SK-N-SH treated with all-trans-retinoic acid at 6 μM for 48 hours (cell line): ENCODE data around the gene NSD2.
"Not testable (repeated sequence)": the region's sequence is repeated elsewhere in the genome, so short reads cannot be mapped to it uniquely, and the experiment has no call there.

Experiments
- ATAC-seq: fragments of 200-7000 bp; cut with Tn5 transposase; 3 replicates; pipeline ENCODE4 v1.9.1; 2020; ENCODE audit warnings: mild to moderate bottlenecking, moderate library complexity
- ARNTL ChIP-seq: fragments of 450-650 bp; formaldehyde crosslinking; IDR thresholded peaks from 2 replicates; pipeline ENCODE4 v1.5.0; 2020; ENCODE audit warnings: low read depth, mild to moderate bottlenecking, moderate library complexity, borderline replicate concordance
- CREB5 ChIP-seq: fragments of 250-450 bp; sonication (Bioruptor Pico); IDR thresholded peaks from 2 replicates; pipeline ENCODE4 v1.5.1; 2020; ENCODE audit warnings: low read depth, mild to moderate bottlenecking, moderate library complexity
- CSDC2 ChIP-seq: fragments of 250-450 bp; sonication (Bioruptor Pico); IDR thresholded peaks from 2 replicates; pipeline ENCODE4 v1.5.0; 2020; ENCODE audit warnings: mild to moderate bottlenecking, moderate library complexity
- CSRNP3 ChIP-seq: fragments of 250-450 bp; sonication (Bioruptor Pico); IDR thresholded peaks from 2 replicates; pipeline ENCODE4 v1.5.1; 2021; ENCODE audit warnings: mild to moderate bottlenecking, moderate library complexity
- ESRRG ChIP-seq: fragments of 250-450 bp; sonication (Bioruptor Pico); IDR thresholded peaks from 2 replicates; pipeline ENCODE4 v1.6.1; 2021; ENCODE audit warnings: mild to moderate bottlenecking
- GLIS3 ChIP-seq: fragments of 250-450 bp; sonication (Bioruptor Pico); IDR thresholded peaks from 2 replicates; pipeline ENCODE4 v1.5.0; 2020; ENCODE audit warnings: mild to moderate bottlenecking, moderate library complexity
- ISL1 ChIP-seq: fragments of 250-450 bp; sonication (Bioruptor Pico); IDR thresholded peaks from 2 replicates; pipeline ENCODE4 v2.1.2; 2022; ENCODE audit warnings: mild to moderate bottlenecking, moderate library complexity
- OSR1 ChIP-seq: fragments of 250-450 bp; sonication (Bioruptor Pico); IDR thresholded peaks from 2 replicates; pipeline ENCODE4 v1.8.0; 2022; ENCODE audit warnings: moderate library complexity, mild to moderate bottlenecking, inconsistent platforms
- PATZ1 ChIP-seq: fragments of 250-450 bp; sonication (Bioruptor Pico); IDR thresholded peaks from 2 replicates; pipeline ENCODE4 v1.8.0; 2020; ENCODE audit warnings: mild to moderate bottlenecking, moderate library complexity, borderline replicate concordance
- POU6F1 ChIP-seq: fragments of 250-450 bp; sonication (Bioruptor Pico); IDR thresholded peaks from 2 replicates; pipeline ENCODE4 v1.8.0; 2021; ENCODE audit warnings: low read depth, mild to moderate bottlenecking, moderate library complexity, borderline replicate concordance
- RARB ChIP-seq: fragments of 250-450 bp; sonication (Bioruptor Pico); IDR thresholded peaks from 2 replicates; pipeline ENCODE4 v1.8.0; 2021; ENCODE audit warnings: mild to moderate bottlenecking, moderate library complexity
- TCF4 ChIP-seq: fragments of 250-450 bp; sonication (Bioruptor Pico); IDR thresholded peaks from 2 replicates; pipeline ENCODE4 v1.8.0; 2021; ENCODE audit warnings: mild to moderate bottlenecking, moderate library complexity, borderline replicate concordance
- TSHZ2 ChIP-seq: fragments of 250-450 bp; sonication (Bioruptor Pico); IDR thresholded peaks from 2 replicates; pipeline ENCODE4 v1.5.0; 2020; ENCODE audit warnings: mild to moderate bottlenecking, moderate library complexity
- ZFP3 ChIP-seq: fragments of 250-450 bp; sonication (Bioruptor Pico); IDR thresholded peaks from 2 replicates; pipeline ENCODE4 v1.5.0; 2020; ENCODE audit warnings: mild to moderate bottlenecking, moderate library complexity
- ZFP30 ChIP-seq: fragments of 450-650 bp; formaldehyde crosslinking; IDR thresholded peaks from 2 replicates; pipeline ENCODE4 v1.5.0; 2022; ENCODE audit warnings: mild to moderate bottlenecking, moderate library complexity
- ZNF565 ChIP-seq: fragments of 450-650 bp; formaldehyde crosslinking; conservative IDR thresholded peaks from 2 replicates; pipeline ENCODE4 v1.5.0; 2020; ENCODE audit warnings: low read depth, mild to moderate bottlenecking, moderate library complexity
- ZNF70 ChIP-seq: fragments of 450-650 bp; formaldehyde crosslinking; IDR thresholded peaks from 2 replicates; pipeline ENCODE4 v1.5.0; 2020; ENCODE audit warnings: mild to moderate bottlenecking, moderate library complexity
- ZNF8 ChIP-seq: fragments of 450-650 bp; formaldehyde crosslinking; IDR thresholded peaks from 2 replicates; pipeline ENCODE4 v1.5.0; 2020; ENCODE audit warnings: mild to moderate bottlenecking, moderate library complexity

Gene NSD2

GRCh38 chr4:1992468-1993168 lies 121.4 kb downstream of the NSD2 start (continued):
- no peak for TF ChIP-seq PATZ1
- no peak for TF ChIP-seq TCF4 (CRISPR knock-in tag)
- no peak for TF ChIP-seq ZFP3 (CRISPR knock-in tag)
- TF ChIP-seq ISL1, result no peak
- no peak for TF ChIP-seq OSR1 (CRISPR knock-in tag)
- TF ChIP-seq POU6F1 (CRISPR knock-in tag), result no peak
- TF ChIP-seq CSDC2 (CRISPR knock-in tag), result no peak
- no peak for TF ChIP-seq RARB (CRISPR knock-in tag)
- no peak for TF ChIP-seq ZFP30 (CRISPR knock-in tag)

GRCh38 chr4:1993169-1993516 lies 122.0 kb downstream of the NSD2 start:
- no peak for ATAC-seq
- TF ChIP-seq PATZ1 (no peak), ESRRG (no peak), CREB5 (CRISPR knock-in tag) (no peak), TSHZ2 (no peak), CSDC2 (CRISPR knock-in tag) (no peak), ZNF70 (CRISPR knock-in tag) (no peak), ZNF8 (CRISPR knock-in tag) (no peak), ZFP3 (CRISPR knock-in tag) (no peak), GLIS3 (CRISPR knock-in tag) (no peak), ZNF565 (CRISPR knock-in tag) (no peak), ZFP30 (CRISPR knock-in tag) (no peak), ARNTL (CRISPR knock-in tag) (no peak)

- ATAC-seq, result not testable (repeated sequence)
Measured at GRCh38 chr4:1993718-1994516, 122.7 kb downstream of the NSD2 start.

- no peak for ATAC-seq
- TF ChIP-seq ZNF70 (CRISPR knock-in tag) (no peak), POU6F1 (CRISPR knock-in tag) (no peak), ZFP3 (CRISPR knock-in tag) (no peak), TSHZ2 (no peak), CSRNP3 (no peak)
Measured at GRCh38 chr4:1994938-1995337, 123.7 kb downstream of the NSD2 start.
